NCI-H146 (cell line): Measurements from ENCODE around the gene PFN1.

Experiments used
- DNase-seq: peaks from one replicate; lab custom pipeline; 2025; lab: John Stamatoyannopoulos, UW

PFN1 gene

GRCh38 chr17:4948166-4948930 lies at the start of gene PFN1:
Gene PFN1 (minus strand): TSS chr17:4948530. CDS start chr17:4948394, 136 bp downstream.
- peak; percentile 90 for DNase-seq

- peak; percentile 91 for DNase-seq
Observed at GRCh38 chr17:4997302-4998026, 49.1 kb upstream of the PFN1 start, which contains the start of the genes INCA1 and KIF1C. Gene INCA1 (minus strand): TSS chr17:4997522. CDS start chr17:4994437, 3,085 bp downstream. Gene KIF1C (plus strand): TSS chr17:4997950. CDS start chr17:5000247, 2,297 bp downstream.

GRCh38 chr17:4994081-4994595 lies 45.8 kb upstream of the PFN1 start:
- no peak for DNase-seq

- DNase-seq, result no peak
Observed at GRCh38 chr17:4987767-4988567, 39.6 kb upstream of the PFN1 start.

- peak; percentile 88 for DNase-seq
Observed at GRCh38 chr17:4986951-4987766, 38.8 kb upstream of the PFN1 start, which contains the start of gene CAMTA2. Gene CAMTA2 (minus strand): TSS chr17:4987675. CDS start chr17:4986222, 1,453 bp downstream.

GRCh38 chr17:4986403-4986802 lies 38.1 kb upstream of the PFN1 start:
- peak; percentile 37 for DNase-seq

GRCh38 chr17:4982305-4982704 lies 34.0 kb upstream of the PFN1 start:
- no peak for DNase-seq

GRCh38 chr17:4980644-4981216 lies 32.4 kb upstream of the PFN1 start:
- peak; percentile 57 for DNase-seq

- no peak for DNase-seq
Observed at GRCh38 chr17:4978726-4979125, 30.4 kb upstream of the PFN1 start.

- no peak for DNase-seq
Observed at GRCh38 chr17:4974115-4974670, 25.9 kb upstream of the PFN1 start.

GRCh38 chr17:4973256-4974114 lies 25.2 kb upstream of the PFN1 start:
- DNase-seq, result no peak

- DNase-seq, result no peak
Observed at GRCh38 chr17:4972752-4973151, 24.4 kb upstream of the PFN1 start.

GRCh38 chr17:4972322-4972721 lies 24.0 kb upstream of the PFN1 start:
- no peak for DNase-seq

GRCh38 chr17:4971826-4972225 lies 23.5 kb upstream of the PFN1 start:
- DNase-seq, result no peak

- DNase-seq, result no peak
Observed at GRCh38 chr17:4970273-4970672, 21.9 kb upstream of the PFN1 start.

- DNase-seq, result no peak
Observed at GRCh38 chr17:4969551-4970173, 21.3 kb upstream of the PFN1 start.

GRCh38 chr17:4969047-4969550 lies 20.8 kb upstream of the PFN1 start:
- DNase-seq, result no peak

GRCh38 chr17:4968486-4969046 lies 20.2 kb upstream of the PFN1 start:
- peak; percentile 56 for DNase-seq
